ENCODE results near the gene MOB4.

Gene MOB4

GRCh38 chr2:197515739-197516392 lies at the start of gene MOB4:
Gene MOB4 (plus strand): TSS chr2:197516066. CDS start chr2:197516087, 21 bp downstream.
- peak; percentile 95 for ATAC-seq

GRCh38 chr2:197472166-197472565 lies 43.7 kb upstream of the MOB4 start:
- TF ChIP-seq ZNF8 (CRISPR knock-in tag; IDR thresholded peaks at IDR 0.05) (no peak), CREB5 (CRISPR knock-in tag; IDR thresholded peaks at IDR 0.05; ENCODE audit: low read depth) (no peak), RARB (CRISPR knock-in tag; IDR thresholded peaks at IDR 0.05) (no peak), ESRRG (CRISPR knock-in tag; IDR thresholded peaks at IDR 0.05) (no peak), BACH2 (CRISPR knock-in tag; IDR thresholded peaks at IDR 0.05; ENCODE audit: borderline replicate concordance) (no peak), ISL1 (CRISPR knock-in tag; IDR thresholded peaks at IDR 0.05) (no peak), ZC3H10 (CRISPR knock-in tag; IDR thresholded peaks at IDR 0.05) (no peak), ZNF70 (CRISPR knock-in tag; IDR thresholded peaks at IDR 0.05) (no peak), PATZ1 (CRISPR knock-in tag; IDR thresholded peaks at IDR 0.05; ENCODE audit: borderline replicate concordance) (no peak), TOX (CRISPR knock-in tag; IDR thresholded peaks at IDR 0.05; ENCODE audit: borderline replicate concordance) (no peak), ZFP3 (CRISPR knock-in tag; IDR thresholded peaks at IDR 0.05) (no peak), ZFP30 (CRISPR knock-in tag; IDR thresholded peaks at IDR 0.05) (no peak)
- TF ChIP-seq, protein P1, sequence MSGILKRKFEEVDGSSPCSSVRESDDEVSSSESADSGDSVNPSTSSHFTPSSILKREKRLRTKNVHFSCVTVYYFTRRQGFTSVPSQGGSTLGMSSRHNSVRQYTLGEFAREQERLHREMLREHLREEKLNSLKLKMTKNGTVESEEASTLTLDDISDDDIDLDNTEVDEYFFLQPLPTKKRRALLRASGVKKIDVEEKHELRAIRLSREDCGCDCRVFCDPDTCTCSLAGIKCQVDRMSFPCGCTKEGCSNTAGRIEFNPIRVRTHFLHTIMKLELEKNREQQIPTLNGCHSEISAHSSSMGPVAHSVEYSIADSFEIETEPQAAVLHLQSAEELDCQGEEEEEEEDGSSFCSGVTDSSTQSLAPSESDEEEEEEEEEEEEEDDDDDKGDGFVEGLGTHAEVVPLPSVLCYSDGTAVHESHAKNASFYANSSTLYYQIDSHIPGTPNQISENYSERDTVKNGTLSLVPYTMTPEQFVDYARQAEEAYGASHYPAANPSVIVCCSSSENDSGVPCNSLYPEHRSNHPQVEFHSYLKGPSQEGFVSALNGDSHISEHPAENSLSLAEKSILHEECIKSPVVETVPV (CRISPR knock-in tag; IDR thresholded peaks at IDR 0.05): no peak
- ATAC-seq: no peak

More at GRCh38 chr2:197515739-197516392, at the start of gene MOB4:
- TF ChIP-seq ZNF70 (CRISPR knock-in tag; IDR thresholded peaks at IDR 0.05): no peak
- 0 out of 2 replicates have a peak, but pooled peaks have one; percentile 31 for TF ChIP-seq ZFP3 (CRISPR knock-in tag; IDR thresholded peaks at IDR 0.05)

GRCh38 chr2:197477797-197478196 lies 38.1 kb upstream of the MOB4 start:
- no peak for ATAC-seq
- TF ChIP-seq SNAI2 (CRISPR knock-in tag; IDR thresholded peaks at IDR 0.05): no peak
- TF ChIP-seq ZFP3 (CRISPR knock-in tag; IDR thresholded peaks at IDR 0.05): no peak
- TF ChIP-seq TSHZ2 (CRISPR knock-in tag; IDR thresholded peaks at IDR 0.05): no peak
- TF ChIP-seq, protein P2, sequence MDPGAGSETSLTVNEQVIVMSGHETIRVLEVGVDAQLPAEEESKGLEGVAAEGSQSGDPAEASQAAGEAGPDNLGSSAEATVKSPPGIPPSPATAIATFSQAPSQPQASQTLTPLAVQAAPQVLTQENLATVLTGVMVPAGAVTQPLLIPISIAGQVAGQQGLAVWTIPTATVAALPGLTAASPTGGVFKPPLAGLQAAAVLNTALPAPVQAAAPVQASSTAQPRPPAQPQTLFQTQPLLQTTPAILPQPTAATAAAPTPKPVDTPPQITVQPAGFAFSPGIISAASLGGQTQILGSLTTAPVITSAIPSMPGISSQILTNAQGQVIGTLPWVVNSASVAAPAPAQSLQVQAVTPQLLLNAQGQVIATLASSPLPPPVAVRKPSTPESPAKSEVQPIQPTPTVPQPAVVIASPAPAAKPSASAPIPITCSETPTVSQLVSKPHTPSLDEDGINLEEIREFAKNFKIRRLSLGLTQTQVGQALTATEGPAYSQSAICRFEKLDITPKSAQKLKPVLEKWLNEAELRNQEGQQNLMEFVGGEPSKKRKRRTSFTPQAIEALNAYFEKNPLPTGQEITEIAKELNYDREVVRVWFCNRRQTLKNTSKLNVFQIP (CRISPR knock-in tag; IDR thresholded peaks at IDR 0.05; ENCODE audit: borderline replicate concordance, low read depth): no peak
- TF ChIP-seq ESRRG (CRISPR knock-in tag; IDR thresholded peaks at IDR 0.05): no peak
- TF ChIP-seq GLIS3 (CRISPR knock-in tag; IDR thresholded peaks at IDR 0.05): no peak
- TF ChIP-seq ZNF8 (CRISPR knock-in tag; IDR thresholded peaks at IDR 0.05): no peak
- no peak for TF ChIP-seq ISL1 (CRISPR knock-in tag; IDR thresholded peaks at IDR 0.05)
- TF ChIP-seq CREB5 (CRISPR knock-in tag; IDR thresholded peaks at IDR 0.05; ENCODE audit: low read depth): no peak
- no peak for TF ChIP-seq ARNTL (CRISPR knock-in tag; IDR thresholded peaks at IDR 0.05; ENCODE audit: borderline replicate concordance, low read depth)
- TF ChIP-seq PATZ1 (CRISPR knock-in tag; IDR thresholded peaks at IDR 0.05; ENCODE audit: borderline replicate concordance): no peak
- TF ChIP-seq, protein P1 (CRISPR knock-in tag; IDR thresholded peaks at IDR 0.05): no peak
- no peak for TF ChIP-seq ZC3H10 (CRISPR knock-in tag; IDR thresholded peaks at IDR 0.05)
- TF ChIP-seq CSDC2 (CRISPR knock-in tag; IDR thresholded peaks at IDR 0.05): no peak
- no peak for TF ChIP-seq PPARA (CRISPR knock-in tag; IDR thresholded peaks at IDR 0.05; ENCODE audit: borderline replicate concordance)
- TF ChIP-seq ZFP30 (CRISPR knock-in tag; IDR thresholded peaks at IDR 0.05): no peak
